AG04450 (cell line): ENCODE results near the gene ALG14. TPM values are rescaled to one million over a fixed set of nuclear protein-coding genes. Genes with fewer than 3 reads are reported as not detected.
"Not testable (repeated sequence)": the region's sequence is repeated elsewhere in the genome, so short reads cannot be mapped to it uniquely, and the experiment has no call there.

Source experiments
- CTCF ChIA-PET: fragments of 300-600, 350-600 bp; formaldehyde crosslinking; extraction: SDS; loops from one replicate; lab custom pipeline; 2022; ENCODE audit warnings: antibody characterized with exemption, inconsistent platforms; lab: Charles Lee
- POLR2A ChIA-PET: fragments of 350-600 bp; formaldehyde crosslinking; extraction: SDS; loops from one replicate; lab custom pipeline; 2021; ENCODE audit warnings: antibody characterized with exemption, inconsistent platforms; lab: Yijun Ruan, JAX
- DNase-seq: peaks from one replicate; pipeline ENCODE4 v3.0.0-alpha.2; 2011; ENCODE audit warnings: low read depth, low spot score
- H3K27ac ChIP-seq: one replicate; pipeline ENCODE4 v1.5.1; 2012; ENCODE audit warnings: low read depth, low read length, control low read depth
- H3K27me3 ChIP-seq: one replicate; pipeline ENCODE4 v1.6.0; 2012; ENCODE audit warnings: low read length; ENCODE audit not compliant: control insufficient read depth, insufficient read depth
- H3K4me3 ChIP-seq: 2 replicates; pipeline ENCODE4 v1.5.1; 2011; ENCODE audit warnings: mild to moderate bottlenecking, low read depth, low read length, control low read depth
- H3K9me3 ChIP-seq: 2 replicates; pipeline ENCODE4 v1.5.1; 2012; ENCODE audit warnings: low read length; ENCODE audit not compliant: control insufficient read depth, insufficient read depth
- polyA plus RNA-seq: library from polyadenylated mRNA; depleted of rRNA; stranded (reverse); fragments of >200 nt; gene quantifications from 2 replicates; pipeline ENCODE4 v1.2.3, GENCODE V29; 2011
- TF ChIP-seq, protein P1 (sequence below): IDR thresholded peaks from 2 replicates; pipeline ENCODE4 v1.5.1; 2011; ENCODE audit warnings: low read depth, low read length, control low read depth, inconsistent platforms

Gene ALG14
- polyA plus RNA-seq, 1 experiment = 3.1 TPM

DNA sequence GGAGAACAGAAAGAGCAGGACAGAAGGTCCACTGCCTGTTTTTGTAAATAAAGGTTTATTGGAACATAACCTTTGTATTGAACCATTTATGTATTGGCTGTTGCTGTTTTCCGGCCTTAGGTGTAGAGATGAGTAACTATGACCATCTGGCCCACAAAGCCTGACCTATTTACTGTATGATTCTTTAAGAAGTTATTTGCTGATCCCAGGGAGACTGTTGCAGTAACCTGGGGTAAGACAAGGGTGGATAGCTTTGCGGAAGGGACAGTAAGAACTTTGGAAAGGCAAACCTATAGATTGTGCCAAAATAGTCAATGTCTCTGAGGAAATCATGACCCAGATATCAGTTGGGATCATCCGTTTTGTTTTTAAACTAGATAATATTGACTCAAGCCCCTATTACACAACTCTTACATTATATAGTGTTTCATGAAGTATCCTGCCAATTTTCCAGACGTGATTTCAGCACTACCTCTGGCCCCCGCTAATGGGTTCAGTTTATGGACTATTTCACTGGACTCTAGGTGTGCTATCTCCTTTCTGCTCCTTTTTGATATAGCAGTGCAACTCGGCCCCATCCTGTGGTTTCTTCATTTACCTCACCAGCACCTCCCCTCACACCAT lies 23.6 kb upstream of the ALG14 start:
- ChIA-PET POLR2A (no interaction called here), CTCF (no interaction called here)
- Histone ChIP-seq H3K9me3 (peaks cover 3% of the 10 kb centered on the region; the same call in 1 of the 2 replicates), H3K27me3 (no peaks in the 10 kb centered on the region), H3K4me3 (no peak overlapping the region), H3K27ac (peak overlapping the region; percentile 43)
- no peak for DNase-seq
- TF ChIP-seq, protein P1, sequence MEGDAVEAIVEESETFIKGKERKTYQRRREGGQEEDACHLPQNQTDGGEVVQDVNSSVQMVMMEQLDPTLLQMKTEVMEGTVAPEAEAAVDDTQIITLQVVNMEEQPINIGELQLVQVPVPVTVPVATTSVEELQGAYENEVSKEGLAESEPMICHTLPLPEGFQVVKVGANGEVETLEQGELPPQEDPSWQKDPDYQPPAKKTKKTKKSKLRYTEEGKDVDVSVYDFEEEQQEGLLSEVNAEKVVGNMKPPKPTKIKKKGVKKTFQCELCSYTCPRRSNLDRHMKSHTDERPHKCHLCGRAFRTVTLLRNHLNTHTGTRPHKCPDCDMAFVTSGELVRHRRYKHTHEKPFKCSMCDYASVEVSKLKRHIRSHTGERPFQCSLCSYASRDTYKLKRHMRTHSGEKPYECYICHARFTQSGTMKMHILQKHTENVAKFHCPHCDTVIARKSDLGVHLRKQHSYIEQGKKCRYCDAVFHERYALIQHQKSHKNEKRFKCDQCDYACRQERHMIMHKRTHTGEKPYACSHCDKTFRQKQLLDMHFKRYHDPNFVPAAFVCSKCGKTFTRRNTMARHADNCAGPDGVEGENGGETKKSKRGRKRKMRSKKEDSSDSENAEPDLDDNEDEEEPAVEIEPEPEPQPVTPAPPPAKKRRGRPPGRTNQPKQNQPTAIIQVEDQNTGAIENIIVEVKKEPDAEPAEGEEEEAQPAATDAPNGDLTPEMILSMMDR = no peak

DNA sequence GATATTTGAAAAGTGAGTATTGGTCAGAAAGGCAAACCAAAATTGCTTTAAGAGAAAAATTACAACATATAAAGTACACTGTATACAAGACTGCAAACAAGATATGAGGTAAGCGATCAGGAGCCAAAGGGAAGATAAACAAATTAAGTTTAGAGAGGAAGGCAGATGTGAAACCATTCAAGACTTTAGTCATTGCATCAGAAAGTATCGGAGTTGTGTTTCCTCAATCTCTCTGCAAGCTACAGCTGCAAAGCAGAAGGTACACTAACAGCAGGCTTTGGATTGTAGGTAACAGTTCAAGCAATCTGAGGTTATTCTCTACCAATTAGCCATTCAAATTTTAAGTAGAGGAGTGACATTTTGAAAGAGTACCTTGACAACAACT lies 23.1 kb upstream of the ALG14 start:
- no peak overlapping the region for H3K4me3 ChIP-seq
- DNase-seq = peak; percentile 48
- TF ChIP-seq, protein P1 = no peak
- H3K9me3 ChIP-seq = peaks cover 8% of the 10 kb centered on the region; the same call in 1 of the 2 replicates
- ChIA-PET CTCF (no interaction called here), POLR2A (no interaction called here)
- peak overlapping the region; percentile 43 for H3K27ac ChIP-seq
- no peaks in the 10 kb centered on the region for H3K27me3 ChIP-seq

DNA sequence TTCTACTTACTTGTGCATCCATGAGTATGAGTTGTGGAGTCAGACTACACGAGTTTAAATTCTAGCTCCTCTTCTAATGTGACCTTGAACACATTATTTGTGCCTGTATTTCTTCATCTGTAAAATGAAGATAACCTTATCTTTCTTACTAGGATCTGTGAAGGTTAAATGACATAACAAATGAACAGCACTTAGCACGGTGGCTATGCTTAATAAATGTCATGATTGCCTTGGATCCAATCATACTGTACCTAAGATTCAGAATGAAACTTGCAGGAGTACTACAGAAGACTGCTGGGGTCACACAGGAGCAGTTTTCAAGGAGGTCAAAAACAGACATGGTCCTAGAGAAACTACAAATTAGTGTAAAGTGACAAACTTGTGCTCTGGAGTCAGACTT lies 22.2 kb upstream of the ALG14 start:
- H3K4me3 ChIP-seq = no peak overlapping the region
- CTCF ChIA-PET = no interaction called here
- H3K27ac ChIP-seq = no peak overlapping the region
- H3K27me3 ChIP-seq = no peaks in the 10 kb centered on the region
- TF ChIP-seq, protein P1 = no peak
- POLR2A ChIA-PET = no interaction called here
- peaks cover 11% of the 10 kb centered on the region for H3K9me3 ChIP-seq
- DNase-seq = no peak

DNA sequence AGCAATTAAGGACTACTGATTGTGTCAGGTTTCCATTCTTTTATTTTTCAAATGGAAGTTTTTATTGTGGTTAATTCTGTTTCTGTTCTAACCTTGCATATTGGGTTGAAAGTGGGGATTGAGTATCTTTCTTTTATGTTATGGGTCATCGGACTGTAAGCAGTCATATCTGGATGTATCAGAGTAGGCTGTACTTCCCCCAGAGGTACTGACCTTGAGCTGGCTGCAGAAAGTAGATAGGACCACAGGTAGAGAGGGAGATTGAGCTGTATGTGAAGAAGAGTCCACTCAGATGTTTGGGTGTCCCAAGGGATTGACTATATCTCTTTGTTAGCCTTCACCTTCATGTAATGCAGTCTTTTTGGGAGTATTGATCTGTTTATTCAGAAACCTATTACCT lies 20.5 kb upstream of the ALG14 start:
- Histone ChIP-seq H3K27me3 (no peaks in the 10 kb centered on the region), H3K9me3 (peaks cover 15% of the 10 kb centered on the region), H3K4me3 (no peak overlapping the region), H3K27ac (no peak overlapping the region)
- CTCF ChIA-PET = no interaction called here
- no peak for DNase-seq
- POLR2A ChIA-PET = no interaction called here
- TF ChIP-seq, protein P1 = no peak

DNA sequence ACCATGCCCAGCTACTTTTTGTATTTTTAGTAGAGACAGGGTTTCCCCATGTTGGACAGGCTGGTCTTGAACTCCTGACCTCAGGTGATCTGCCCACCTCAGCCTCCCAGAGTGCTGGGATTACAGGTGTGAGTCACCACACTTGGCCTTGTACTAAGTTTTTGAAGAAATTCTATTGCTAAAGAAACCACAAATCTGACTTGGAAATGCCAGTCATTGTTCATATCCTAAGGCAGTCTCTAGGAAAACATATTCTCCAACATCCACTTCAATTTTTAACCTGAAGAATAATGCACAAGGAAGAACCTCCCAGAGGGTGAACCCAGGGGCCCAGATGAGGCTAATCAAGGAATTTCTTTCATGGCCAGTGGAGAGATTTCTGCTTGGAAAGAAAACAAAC lies 20.1 kb upstream of the ALG14 start:
- DNase-seq, H3K27ac ChIP-seq, H3K27me3 ChIP-seq, POLR2A ChIA-PET, H3K4me3 ChIP-seq: not testable (repeated sequence)
- peaks cover 15% of the 10 kb centered on the region for H3K9me3 ChIP-seq
- CTCF ChIA-PET = interaction anchor here (1.3 kb wide), 1 partner anchor 141 kb away, joined by 5 read pairs; the partner anchor contains the start of gene RWDD3

DNA sequence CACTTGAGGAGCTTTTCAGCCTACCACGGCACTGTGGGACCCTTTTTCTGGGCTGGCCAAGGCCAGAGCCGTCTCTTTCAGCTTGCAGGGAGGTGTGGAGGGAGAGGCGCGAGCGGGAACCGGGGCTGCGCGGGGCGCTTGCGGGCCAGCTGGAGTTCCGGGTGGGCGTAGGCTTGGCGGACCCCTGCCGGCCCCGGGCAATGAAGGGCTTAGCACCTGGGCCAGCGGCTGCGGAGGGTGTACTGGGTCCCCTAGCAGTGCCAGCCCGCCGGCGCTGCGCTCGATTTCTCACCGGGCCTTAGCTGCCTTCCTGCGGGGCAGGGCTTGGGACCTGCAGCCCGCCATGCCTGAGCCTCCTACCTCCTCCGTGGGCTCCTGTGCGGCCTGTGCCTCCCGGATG lies 18.5 kb upstream of the ALG14 start:
- H3K4me3 ChIP-seq, CTCF ChIA-PET, POLR2A ChIA-PET, H3K27ac ChIP-seq, DNase-seq, H3K27me3 ChIP-seq: not testable (repeated sequence)
- H3K9me3 ChIP-seq = peaks cover 15% of the 10 kb centered on the region
